GM23338 (cell line): ENCODE data around the gene DLG2.

Experiments used
- CTCF ChIP-seq, 2 experiments: fragments of 200-600 bp in 1 of 2; sonication (generic) in 1 of 2; conservative IDR thresholded peaks; 2 replicates each; pipeline versions ENCODE4 v1.5.1 to v1.6.1; 2016 to 2017; ENCODE audit warnings: antibody characterized with exemption in 2 of 2, low read depth in 2 of 2, mild to moderate bottlenecking in 2 of 2, moderate library complexity in 1 of 2
- EZH2phosphoT487 ChIP-seq: fragments of 200-600 bp; sonication (generic); IDR thresholded peaks from one replicate; pipeline ENCODE4 v1.8.1; 2018; ENCODE audit warnings: antibody characterized with exemption; ENCODE audit not compliant: unreplicated experiment
- POLR2AphosphoS5 ChIP-seq: IDR thresholded peaks from 2 replicates; pipeline ENCODE4 v1.6.1; 2016; ENCODE audit warnings: antibody characterized with exemption, low read depth
- REST ChIP-seq: IDR thresholded peaks from one replicate; pipeline ENCODE4 v1.6.1; 2018; ENCODE audit warnings: antibody characterized with exemption; ENCODE audit not compliant: unreplicated experiment
- ZNF331 ChIP-seq: fragments of 250-450 bp; sonication (Bioruptor Pico); IDR thresholded peaks from 2 replicates; pipeline ENCODE4 v1.5.0; 2020; ENCODE audit warnings: low read depth, mild to moderate bottlenecking, moderate library complexity

- no peak for TF ChIP-seq EZH2phosphoT487
- TF ChIP-seq CTCF (conservative IDR thresholded peaks at IDR 0.05; ENCODE audit: low read depth in 2 of 2), result no peak
- no peak for TF ChIP-seq ZNF331 (CRISPR knock-in tag)
- no peak for TF ChIP-seq POLR2AphosphoS5
- TF ChIP-seq REST, result no peak
Observed at GRCh38 chr11:83697518-83697917, 1929.6 kb downstream of the DLG2 start.
